GM12878 (cell line): ENCODE measurements around the gene WFIKKN1. TPM values are rescaled to one million over a fixed set of nuclear protein-coding genes. Genes with fewer than 3 reads are reported as not detected.

Experiments
- ATAC-seq: fragments of 200-7000 bp; cut with Tn5 transposase; 3 replicates; pipeline ENCODE4 v1.9.1; 2020; ENCODE audit warnings: mild to moderate bottlenecking, moderate library complexity
- BruUV-seq: library from RNA; stranded (reverse); fragments of 400-500 nt; replicated peaks from 2 replicates; lab custom pipeline; 2021; lab: Mats Ljungman, UMichigan
- CTCF ChIA-PET: fragments of 300-600 bp; sonication (Branson Sonifier 250); formaldehyde crosslinking; extraction: SDS; loops from one replicate; lab custom pipeline; 2021; ENCODE audit warnings: inconsistent platforms; lab: Yijun Ruan, JAX
- POLR2A ChIA-PET: fragments of 350-600 bp; formaldehyde crosslinking; extraction: SDS; loops from one replicate; lab custom pipeline; 2021; ENCODE audit warnings: inconsistent platforms; lab: Charles Lee
- RAD21 ChIA-PET: fragments of 300-600 bp; sonication (Branson Sonifier 250); formaldehyde crosslinking; loops from one replicate; lab custom pipeline; 2023; ENCODE audit warnings: antibody characterized with exemption; ENCODE audit not compliant: unreplicated experiment; lab: Charles Lee
- SMC1A ChIA-PET: fragments of 300-600 bp; sonication (Branson Sonifier 250); formaldehyde crosslinking; loops from one replicate; lab custom pipeline; 2023; ENCODE audit not compliant: unreplicated experiment, uncharacterized antibody; lab: Charles Lee
- DNase-seq: peaks from one replicate; pipeline ENCODE4 v3.0.0-alpha.2; 2011; ENCODE audit warnings: low read depth, low spot score
- FAIRE-seq: peaks from 3 replicates; lab custom pipeline; 2011; peaks lifted over from hg19 to GRCh38; lab: Jason Lieb, UNC
- H2AFZ ChIP-seq: 2 replicates; pipeline ENCODE4 v1.6.0; 2011; ENCODE audit warnings: low read depth, low read length, control low read depth; ENCODE audit not compliant: control insufficient read depth
- H3K27ac ChIP-seq: 2 replicates; pipeline ENCODE4 v1.5.1; 2011; ENCODE audit warnings: control low read depth; ENCODE audit not compliant: control insufficient read depth, insufficient read depth
- H3K27me3 ChIP-seq, 2 experiments: replicated peaks in 1 of 2; 2 replicates each; pipeline versions ENCODE4 v1.6.0 to v1.6.1; 2011; ENCODE audit warnings: low read length in 1 of 2; ENCODE audit not compliant: control insufficient read depth in 2 of 2, insufficient read depth in 2 of 2
- H3K36me3 ChIP-seq, 2 experiments: 2 replicates each; pipeline ENCODE4 v1.5.1; 2011; ENCODE audit warnings: low read length in 1 of 2; ENCODE audit not compliant: control insufficient read depth in 2 of 2, insufficient read depth in 2 of 2
- H3K4me1 ChIP-seq: 2 replicates; pipeline ENCODE4 v1.6.1; 2011; ENCODE audit warnings: mild to moderate bottlenecking, low read length, moderate library complexity, mixed read lengths; ENCODE audit not compliant: control insufficient read depth, insufficient read depth
- H3K4me2 ChIP-seq: 2 replicates; pipeline ENCODE4 v1.6.0; 2011; ENCODE audit warnings: control low read depth; ENCODE audit not compliant: control insufficient read depth, insufficient read depth
- H3K4me3 ChIP-seq: fragments of 200-600 bp; sonication (generic); 2 replicates; pipeline ENCODE4 v1.5.1; 2016
- H3K79me2 ChIP-seq: 2 replicates; pipeline ENCODE4 v1.6.0; 2011; ENCODE audit warnings: low read length; ENCODE audit not compliant: control insufficient read depth, insufficient read depth
- H3K9ac ChIP-seq: 2 replicates; pipeline ENCODE4 v1.8.0; 2011; ENCODE audit warnings: low read length, control low read depth, mixed read lengths; ENCODE audit not compliant: control insufficient read depth, insufficient read depth
- H3K9me3 ChIP-seq: replicated peaks from 3 replicates; pipeline ENCODE4 v1.5.1; 2011; ENCODE audit warnings: mild to moderate bottlenecking, low read length; ENCODE audit not compliant: control insufficient read depth, insufficient read depth
- H4K20me1 ChIP-seq: 2 replicates; pipeline ENCODE4 v1.6.0; 2011; ENCODE audit not compliant: control insufficient read depth, insufficient read depth
- ETV6 ChIP-seq, 2 experiments: fragments of 450-650 bp in 1 of 2; IDR thresholded peaks in 1 of 2; conservative IDR thresholded peaks in 1 of 2; 2 replicates each; pipeline ENCODE4 v1.6.1; 2014; ENCODE audit warnings: antibody characterized with exemption in 1 of 2, borderline replicate concordance in 1 of 2, low read depth in 1 of 2, mild to moderate bottlenecking in 1 of 2, moderate library complexity in 1 of 2
- KAT2A ChIP-seq: conservative IDR thresholded peaks from 2 replicates; pipeline ENCODE4 v1.6.1; 2011; ENCODE audit warnings: low read depth, low read length; ENCODE audit not compliant: control insufficient read depth
- NBN ChIP-seq: fragments of 450-650 bp; IDR thresholded peaks from 2 replicates; pipeline ENCODE4 v1.6.1; 2016
- STAT1 ChIP-seq: fragments of 450-650 bp; conservative IDR thresholded peaks from 2 replicates; pipeline ENCODE4 v1.6.1; 2014; ENCODE audit warnings: antibody characterized with exemption, mild to moderate bottlenecking
- TBL1XR1 ChIP-seq: IDR thresholded peaks from 2 replicates; pipeline ENCODE4 v1.6.1; 2012; ENCODE audit warnings: low read depth, low read length, improper control_type of control experiment
- ZNF592 ChIP-seq: fragments of 450-650 bp; IDR thresholded peaks from 2 replicates; pipeline ENCODE4 v1.6.1; 2017; ENCODE audit warnings: mild to moderate bottlenecking, moderate library complexity
- WGBS: methylation state at CpG from one replicate; pipeline ENCODE4 v1.1.6; 2016; ENCODE audit warnings: low lambda C conversion rate; ENCODE audit not compliant: insufficient replicate concordance, insufficient coverage; ENCODE audit errors: missing lambda C conversion rate; 5-methylcytosine and 5-hydroxymethylcytosine counted together
- in situ Hi-C: fragments of 300-500 bp; cut with MboI; formaldehyde crosslinking; loops from 9 replicates; pipeline ENCODE4 v1.14.3; 2018; ENCODE audit warnings: mixed read lengths
- intact Hi-C: fragments of 100-400 bp; cut with micrococcal nuclease; formaldehyde crosslinking; loops from one replicate; pipeline ENCODE4 v1.14.2; 2022; ENCODE audit not compliant: unreplicated experiment
- polyA plus RNA-seq, 11 experiments: library from polyadenylated mRNA; depleted of rRNA in 4 of 11; unstranded in 6 of 11; stranded (reverse) in 5 of 11; fragments of >200 nt; fragmentation: Nextera tagmentation in 4 of 11; fragmentation: Illumina TruSeq in 1 of 11; extraction: Ambion mirVana in 4 of 11; extraction: Trizol in 1 of 11; gene quantifications; 1 replicate in 1 of 11; 2 replicates in 10 of 11; pipeline versions ENCODE4 v1.2.1 to v1.2.3, GENCODE V29; 2011 to 2016; ENCODE audit warnings: inconsistent platforms in 2 of 11, missing spikeins in 2 of 11, low read depth in 1 of 11
- total RNA-seq, 4 experiments: library from RNA; depleted of rRNA in 3 of 4; stranded (reverse); fragments of >200 nt in 3 of 4; fragmentation: Illumina TruSeq in 1 of 4; extraction: Trizol in 1 of 4; gene quantifications; 2 replicates each; pipeline versions ENCODE4 v1.2.1 to v1.2.3, GENCODE V29; 2013 to 2021

Gene WFIKKN1
- total and polyA plus RNA-seq, 10 of the 15 experiments (the other 5 are each of a cell fraction or from before 2014, with no cell fraction given) = 0.01 to 0.41 (median 0.05) TPM; not detected in 2

- H3K9ac ChIP-seq = no peak overlapping the region
- ChIA-PET RAD21 (no interaction called here), POLR2A (no interaction called here), SMC1A (no interaction called here), CTCF (no interaction called here)
- no peaks in the 10 kb centered on the region for H4K20me1 ChIP-seq
- H3K36me3 ChIP-seq = no peaks in the 10 kb centered on the region; a peak in 2 of 4 replicates
- no peaks in the 10 kb centered on the region for H3K9me3 ChIP-seq
- peaks cover 3% of the 10 kb centered on the region for H3K4me1 ChIP-seq
- intact Hi-C loops (no loop called here), in situ Hi-C loops (no loop called here)
- H3K27ac ChIP-seq = no peak overlapping the region
- DNase-seq (no peak), FAIRE-seq (no peak), ATAC-seq (no peak)
- no peak overlapping the region for H3K4me2 ChIP-seq
- 91% methylated on average over 11 of the region's 12 CpGs for WGBS
- H3K27me3 ChIP-seq = no peaks in the 10 kb centered on the region
- no peak overlapping the region for H2AFZ ChIP-seq
- H3K79me2 ChIP-seq = peaks cover 44% of the 10 kb centered on the region
- no peak overlapping the region for H3K4me3 ChIP-seq
- TF ChIP-seq ETV6 (conservative IDR thresholded peaks at IDR 0.05 in 1 of 2, IDR thresholded peaks at IDR 0.05 in 1 of 2; ENCODE audit: borderline replicate concordance in 1 of 2, low read depth in 1 of 2) (no peak), ZNF592 (no peak), TBL1XR1 (no peak), STAT1 (no peak), NBN (no peak), KAT2A (no peak)
- no TSS peak for BruUV-seq
Measured at GRCh38 chr16:644556-644955, 13.8 kb downstream of the WFIKKN1 start.
